Central memory CD4-positive, alpha-beta T cell (primary cell): ENCODE results near the gene B3GLCT.
"Not testable (repeated sequence)": the region's sequence is repeated elsewhere in the genome, so short reads cannot be mapped to it uniquely, and the experiment has no call there.

Experiments used
- DNase-seq: peaks from one replicate; pipeline ENCODE4 v3.0.0; 2022

The B3GLCT gene

DNA sequence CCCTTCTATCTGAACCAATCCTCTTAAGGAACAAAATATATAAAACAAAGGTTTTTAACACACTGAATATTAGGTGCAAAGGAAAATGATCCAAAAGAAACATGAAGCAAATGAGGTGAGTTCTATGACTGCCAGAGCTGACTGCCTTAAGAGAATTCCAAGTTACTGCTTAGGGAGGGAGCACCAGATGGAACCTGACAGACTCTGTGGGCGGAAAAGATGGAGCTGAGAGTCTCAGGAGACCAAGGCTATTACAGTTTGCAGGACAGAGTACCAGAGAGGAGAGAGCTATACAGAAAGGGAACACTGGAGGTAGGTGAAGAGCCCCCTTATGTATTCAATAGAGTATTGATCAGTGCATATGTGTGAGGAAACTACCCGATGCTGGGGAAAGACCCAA lies 87.2 kb downstream of the B3GLCT start:
- DNase-seq, result no peak

DNA sequence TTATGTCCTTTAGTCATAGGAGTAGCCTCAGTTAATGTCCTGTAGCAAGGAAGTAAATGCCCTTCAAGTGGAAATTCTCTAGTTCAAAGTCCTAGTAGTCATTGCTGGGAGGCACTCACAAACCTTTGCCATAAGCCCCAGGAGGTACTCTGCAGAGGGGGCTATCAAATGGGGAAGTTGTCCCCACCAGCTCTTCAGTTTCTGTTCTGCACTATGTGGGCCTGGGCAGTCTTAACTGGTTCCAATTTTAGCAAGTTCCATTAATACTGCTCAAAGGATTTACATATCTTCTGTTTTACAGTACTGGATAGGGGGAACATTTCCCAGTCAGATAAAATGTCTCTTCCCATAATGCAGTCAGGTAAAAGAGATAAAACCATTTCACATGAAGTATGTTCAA lies 101.3 kb downstream of the B3GLCT start:
- DNase-seq, result no peak

DNA sequence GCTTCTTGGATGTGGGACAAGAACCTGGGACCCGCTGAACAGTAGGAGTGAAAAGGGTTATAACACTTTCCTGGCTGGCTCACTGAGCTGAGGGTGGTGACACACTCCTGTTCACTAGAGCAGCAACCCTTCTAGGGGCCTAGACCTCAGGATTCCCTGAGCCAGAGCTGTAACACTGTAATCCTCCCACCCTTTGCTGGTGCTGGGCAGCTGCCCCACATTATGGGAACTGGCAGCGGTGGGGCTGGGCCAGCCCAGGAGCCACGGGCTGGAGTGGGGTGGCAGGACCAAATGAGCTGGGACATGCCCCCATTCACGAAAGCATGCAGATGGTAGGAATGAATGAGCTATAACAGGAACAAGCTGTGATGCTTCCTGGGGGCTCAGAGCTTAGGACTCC lies 110.6 kb downstream of the B3GLCT start:
- DNase-seq, result no peak

DNA sequence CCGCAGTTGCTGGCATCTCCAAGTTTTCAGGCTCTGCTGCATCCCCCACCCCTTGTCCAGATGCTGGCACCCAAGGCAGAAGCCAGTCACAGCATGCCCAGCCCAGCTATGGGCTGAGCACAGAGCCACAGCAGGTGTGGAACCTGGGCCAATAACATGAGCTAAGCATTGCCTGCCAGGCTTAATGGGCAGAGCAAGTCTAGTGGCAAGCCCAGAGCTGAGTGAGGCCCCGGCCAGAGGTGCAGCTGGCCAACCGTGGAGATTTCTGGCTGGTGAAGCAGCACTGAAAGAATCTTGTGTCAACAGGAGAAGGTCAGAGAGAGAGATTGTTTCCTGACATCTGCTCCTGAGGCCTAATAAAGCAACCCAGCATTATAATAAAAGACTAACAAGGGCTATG lies 111.0 kb downstream of the B3GLCT start:
- no peak for DNase-seq

DNA sequence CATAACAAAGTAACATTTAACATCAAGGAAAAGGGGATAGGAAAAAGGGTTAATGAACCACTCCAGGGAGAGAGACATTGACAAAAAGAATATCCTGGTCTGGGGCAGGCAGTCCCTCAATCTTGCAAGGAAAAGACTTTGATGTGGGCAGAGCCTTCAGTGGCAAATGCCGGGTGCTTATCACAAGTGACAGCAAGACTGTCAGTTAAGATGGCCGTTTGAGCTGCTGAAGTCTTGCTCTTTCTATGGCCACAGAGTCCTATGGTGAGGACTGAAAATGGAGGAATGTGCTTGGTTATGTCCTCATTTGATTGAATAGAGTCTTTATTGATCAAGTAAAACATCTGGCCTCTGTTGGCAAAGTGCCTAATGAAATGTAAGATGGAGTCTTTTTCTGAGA lies 112.1 kb downstream of the B3GLCT start:
- no peak for DNase-seq

DNA sequence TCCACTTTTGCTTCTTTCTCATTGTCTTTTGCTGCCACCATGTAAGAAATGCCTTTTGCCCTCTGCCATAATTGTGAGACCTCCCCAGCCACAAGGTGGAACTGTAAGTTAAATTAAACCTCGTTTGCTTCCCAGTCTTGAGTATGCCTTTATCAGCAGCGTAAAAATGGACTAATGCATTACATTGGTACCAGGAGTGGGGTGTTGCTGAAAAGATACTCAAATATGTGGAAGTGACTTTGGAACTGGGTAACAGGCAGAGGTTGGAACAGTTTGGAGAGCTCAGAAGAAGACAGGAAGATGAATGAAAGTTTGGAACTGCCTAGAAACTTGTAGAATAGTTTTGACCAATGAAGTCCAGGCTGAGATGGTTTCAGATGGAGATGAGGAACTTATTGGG lies 115.2 kb downstream of the B3GLCT start:
- no peak for DNase-seq

DNA sequence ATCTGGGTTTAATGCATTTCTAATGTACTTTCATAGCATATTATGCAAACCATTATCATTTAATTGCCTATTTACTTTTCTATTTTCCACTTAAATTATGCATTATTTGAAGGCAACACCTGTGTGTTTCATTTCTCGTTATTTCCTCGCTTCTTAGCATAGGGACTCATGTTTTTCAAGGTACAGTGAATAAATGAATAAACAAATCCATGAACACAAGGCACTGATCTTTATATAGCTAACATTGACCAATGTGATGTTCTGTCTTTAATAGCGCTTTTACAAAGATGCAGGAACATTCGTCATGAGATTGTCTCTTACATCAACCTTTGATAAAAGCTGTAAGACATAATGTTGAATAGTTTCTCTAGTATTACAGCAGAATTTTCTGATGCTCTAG lies 121.2 kb downstream of the B3GLCT start:
- no peak for DNase-seq

DNA sequence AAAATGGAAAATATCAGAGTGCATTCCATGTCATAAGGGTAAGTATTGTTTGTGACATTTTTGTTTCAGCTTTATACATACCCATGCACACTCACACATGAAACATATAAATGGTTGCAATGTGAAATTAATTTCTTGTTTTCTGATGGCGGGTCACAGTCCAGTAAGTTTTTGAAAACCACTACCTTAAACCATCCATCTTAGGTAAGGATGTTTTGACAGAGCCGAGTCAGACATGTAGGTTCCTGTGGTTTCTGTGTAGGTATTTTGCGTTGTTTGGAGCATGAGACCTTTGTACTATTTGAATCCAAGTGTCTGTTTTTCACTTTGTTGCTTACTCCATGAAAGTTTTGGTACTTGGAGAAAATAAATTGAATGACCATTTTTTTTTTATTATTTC lies 121.7 kb downstream of the B3GLCT start:
- no peak for DNase-seq

DNA sequence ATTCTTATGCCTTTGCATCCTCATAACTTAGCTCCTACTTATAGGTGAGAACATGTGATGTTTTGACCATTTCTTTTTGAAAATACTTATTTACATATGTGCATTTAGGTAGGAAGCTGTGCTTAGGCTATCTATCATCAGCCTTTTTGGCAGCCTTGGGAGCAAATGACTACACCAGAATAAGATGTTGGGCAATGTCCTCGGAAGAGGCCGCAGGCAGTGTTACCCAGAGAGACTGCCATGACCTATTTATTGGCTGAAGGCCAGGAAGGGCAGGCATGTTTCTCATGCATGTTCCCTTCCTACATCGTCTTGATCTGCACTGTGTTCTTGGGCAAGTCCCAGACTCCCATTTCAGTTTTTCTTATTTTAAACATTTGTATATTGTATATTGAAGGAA lies 122.3 kb downstream of the B3GLCT start:
- DNase-seq, result no peak

DNA sequence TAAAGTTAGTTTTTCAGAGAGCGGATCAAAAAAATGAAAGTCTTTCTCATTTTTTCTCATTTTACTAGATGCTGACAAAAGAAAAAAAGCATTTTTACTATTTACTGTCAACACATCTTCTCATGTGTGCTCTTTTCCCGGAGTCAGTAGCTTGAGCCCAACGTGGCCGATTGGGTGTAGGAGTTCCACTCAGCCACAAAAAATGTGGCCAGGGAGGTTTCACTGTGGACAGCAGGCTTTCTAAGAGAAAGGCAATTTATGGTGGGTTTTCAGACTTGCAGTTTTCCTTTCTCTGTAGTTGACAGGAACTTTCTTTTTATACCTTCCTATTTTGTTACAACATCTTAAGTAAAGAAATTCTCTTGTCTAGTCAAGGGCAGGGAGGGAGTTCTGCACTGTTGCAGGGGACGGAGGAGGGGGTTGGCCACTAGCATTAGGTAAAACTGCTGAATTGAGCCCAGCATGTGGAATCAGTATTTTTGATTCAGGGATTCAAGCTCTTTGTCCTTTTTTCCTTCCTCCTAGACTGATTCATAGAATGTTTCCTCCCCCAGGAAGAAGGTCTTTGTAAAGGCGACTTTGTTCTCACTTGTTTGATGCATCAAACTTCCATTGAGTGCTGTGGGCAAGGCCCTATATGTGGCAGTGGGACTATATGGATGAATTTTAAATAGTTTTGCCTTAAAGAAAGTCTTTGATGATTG lies 123.1 kb downstream of the B3GLCT start:
- DNase-seq, result no peak

DNA sequence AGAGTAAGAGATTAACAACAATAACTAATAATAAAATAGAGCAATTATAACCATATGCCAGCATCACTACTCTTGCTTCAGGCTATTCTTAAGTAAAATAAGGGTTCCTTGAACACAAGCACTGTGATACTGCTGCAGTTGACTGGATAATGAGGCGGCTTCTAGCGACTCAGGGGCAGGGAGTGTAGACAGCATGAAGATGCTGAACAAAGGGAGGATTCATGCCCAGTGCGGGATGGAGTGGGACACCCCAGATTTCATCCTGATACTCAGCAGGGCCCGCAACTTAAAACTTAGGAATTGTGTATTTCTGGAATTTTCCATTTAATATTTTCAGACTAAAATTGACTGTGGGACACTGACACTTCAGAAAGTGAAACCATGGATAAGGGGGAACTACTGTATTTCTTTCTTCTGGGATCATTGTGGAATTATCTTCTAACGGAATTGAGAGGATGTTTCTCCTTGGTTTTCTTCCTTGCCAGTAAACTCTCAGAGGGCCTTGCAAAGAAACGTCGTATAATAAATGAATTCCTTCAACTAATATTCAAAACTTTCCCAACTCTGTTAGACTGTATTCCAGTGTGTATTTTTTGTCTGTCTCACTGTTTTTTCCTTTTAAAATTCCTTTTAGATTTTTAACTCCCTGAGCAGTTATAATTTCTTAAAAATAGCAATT lies 127.5 kb downstream of the B3GLCT start:
- no peak for DNase-seq

DNA sequence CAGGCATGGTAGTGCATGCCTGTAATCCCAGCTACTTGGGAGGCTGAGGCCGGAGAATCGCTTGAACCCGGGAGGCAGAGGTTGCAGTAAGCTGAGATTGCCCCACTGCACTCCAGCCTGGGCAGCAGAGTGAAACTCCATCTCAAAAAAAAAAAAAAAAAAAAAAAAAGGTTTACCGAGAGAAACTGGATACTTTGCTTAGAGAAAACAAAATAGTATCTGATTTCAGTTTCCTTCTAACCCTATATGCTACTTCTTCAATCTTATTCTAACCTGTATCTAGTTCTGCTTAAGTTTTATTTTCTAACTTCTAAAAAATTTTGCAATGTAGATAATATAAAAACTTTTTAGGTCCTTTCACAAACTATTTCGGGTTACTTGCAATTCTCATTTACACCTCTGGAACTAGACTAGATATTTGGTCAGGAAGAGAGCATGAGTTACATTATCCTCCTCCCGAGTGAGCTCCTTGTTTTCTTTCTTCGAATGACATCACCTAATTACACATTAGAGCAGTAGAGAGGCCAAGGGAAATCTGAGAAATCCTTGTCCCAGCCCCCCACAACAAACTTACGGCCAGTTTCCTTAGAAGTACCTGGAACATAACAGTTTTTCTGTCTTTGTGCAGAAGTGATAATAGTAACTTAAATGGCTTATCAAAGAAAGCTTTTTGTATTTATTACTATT lies 128.9 kb downstream of the B3GLCT start:
- DNase-seq, result no peak

DNA sequence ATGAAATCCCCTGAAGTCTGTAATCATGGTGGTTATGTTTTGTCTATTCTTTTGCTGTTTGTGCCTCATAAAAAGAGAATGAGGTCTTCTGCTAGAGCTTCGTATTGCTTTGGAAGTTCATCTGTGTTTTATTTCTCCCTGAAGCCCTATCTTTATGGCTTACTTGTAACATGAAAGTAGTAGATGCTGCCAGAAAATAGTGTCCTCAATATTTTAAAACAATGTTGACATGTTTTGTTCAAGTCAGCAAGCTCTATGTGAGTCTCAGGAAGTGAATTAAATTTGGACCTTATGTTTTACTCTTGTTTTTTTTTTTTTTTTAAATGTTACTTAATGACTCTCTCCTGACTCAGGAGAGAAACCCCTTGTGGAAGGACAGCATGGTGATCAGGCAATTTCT lies 130.5 kb downstream of the B3GLCT start:
- DNase-seq, result no peak

DNA sequence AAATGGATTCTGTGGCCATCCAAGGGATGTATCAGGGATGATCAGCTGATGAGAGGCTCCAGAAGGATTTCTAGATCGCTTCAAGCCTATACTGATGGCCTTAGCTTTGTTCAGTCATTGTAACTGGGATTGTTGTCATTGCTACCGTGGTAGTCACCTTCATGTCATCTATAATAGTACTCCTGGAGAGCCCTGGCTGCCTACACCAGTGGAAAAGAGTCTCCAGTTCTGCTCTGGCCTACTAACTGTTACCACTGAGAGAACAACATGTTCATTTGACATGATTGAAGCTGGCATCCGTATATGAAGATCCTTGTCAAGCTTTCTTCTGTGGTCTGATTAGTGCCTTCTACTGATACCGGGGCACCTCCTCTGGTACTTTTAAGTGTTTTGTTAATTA lies 131.3 kb downstream of the B3GLCT start:
- no peak for DNase-seq

DNA sequence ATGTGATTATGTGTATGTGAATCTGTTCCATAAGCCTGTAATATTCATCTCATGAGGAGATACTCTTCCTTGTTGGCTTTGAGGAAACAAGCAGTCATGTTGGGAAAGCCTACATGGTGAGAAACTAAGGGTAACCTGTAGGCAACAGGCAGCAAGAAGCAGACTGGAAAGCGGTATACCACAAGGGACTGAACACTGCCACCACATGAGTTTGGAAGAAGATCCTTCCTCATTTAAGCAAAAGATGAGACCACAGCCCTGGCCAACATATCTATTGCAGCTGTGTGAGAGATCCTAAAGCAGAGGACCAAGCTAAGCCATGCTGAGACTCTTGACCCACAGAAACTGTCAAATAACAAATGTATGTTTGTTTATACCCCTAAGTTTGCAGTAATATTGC lies 134.8 kb downstream of the B3GLCT start:
- no peak for DNase-seq

DNA sequence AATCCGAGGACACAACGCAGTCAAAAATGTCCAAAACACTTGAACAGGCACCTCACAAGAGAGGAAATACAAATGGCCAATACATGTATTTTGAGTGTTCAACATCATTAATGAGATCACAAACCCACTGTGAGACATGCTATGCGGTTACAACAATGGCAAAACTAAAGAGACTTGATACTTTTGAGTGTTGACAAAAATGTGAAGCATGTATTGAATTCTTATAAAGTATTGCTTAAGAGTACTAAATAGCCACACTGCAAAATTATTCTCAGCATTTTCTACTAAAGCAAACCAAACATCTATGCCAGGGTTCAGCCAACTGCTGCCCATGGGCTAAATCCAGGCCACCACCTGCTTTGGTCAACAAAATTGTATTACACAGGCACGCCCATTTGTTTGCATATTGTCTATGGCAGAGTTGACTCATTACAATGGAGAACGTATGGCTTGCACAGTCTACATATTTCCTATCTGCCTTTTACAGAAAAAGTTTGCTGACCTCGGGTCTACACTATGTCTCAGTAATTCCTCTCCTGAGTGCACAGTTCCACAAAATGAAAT lies 135.3 kb downstream of the B3GLCT start:
- no peak for DNase-seq

DNA sequence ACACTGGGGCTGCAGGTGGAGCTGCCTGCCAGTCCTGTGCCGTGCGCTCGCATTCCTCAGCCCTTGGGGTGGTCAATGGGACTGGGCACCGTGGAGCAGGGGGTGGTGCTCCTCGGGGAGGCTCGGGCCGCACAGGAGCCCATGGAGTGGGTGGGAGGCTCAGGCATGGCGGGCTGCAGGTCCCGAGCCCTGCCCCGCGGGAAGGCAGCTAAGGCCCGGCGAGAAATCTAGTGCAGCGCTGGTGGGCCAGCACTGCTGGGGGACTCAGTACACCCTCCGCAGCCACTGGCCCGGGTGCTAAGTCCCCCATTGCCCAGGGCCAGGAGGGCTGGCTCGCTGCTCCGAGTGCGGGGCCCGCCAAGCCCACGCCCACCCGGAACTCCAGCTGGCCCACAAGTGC lies 139.8 kb downstream of the B3GLCT start:
- not testable (repeated sequence) for DNase-seq

DNA sequence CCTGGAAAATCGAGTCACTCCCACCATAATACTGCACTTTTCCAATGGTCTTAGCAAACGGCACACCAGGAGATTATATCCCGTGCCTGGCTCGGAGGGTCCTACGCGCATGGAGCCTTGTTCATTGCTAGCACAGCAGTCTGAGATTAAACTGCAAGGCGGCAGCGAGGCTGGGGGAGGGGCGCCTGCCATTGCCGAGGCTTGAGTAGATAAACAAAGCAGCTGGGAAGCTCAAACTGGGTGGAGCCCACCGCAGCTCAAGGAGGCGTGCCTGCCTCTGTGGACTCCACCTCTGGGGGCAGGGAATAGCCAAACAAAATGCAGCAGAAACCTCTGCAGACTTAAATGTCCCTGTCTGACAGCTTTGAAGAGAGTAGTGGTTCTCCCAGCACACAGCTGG lies 141.1 kb downstream of the B3GLCT start:
- DNase-seq, result not testable (repeated sequence)

DNA sequence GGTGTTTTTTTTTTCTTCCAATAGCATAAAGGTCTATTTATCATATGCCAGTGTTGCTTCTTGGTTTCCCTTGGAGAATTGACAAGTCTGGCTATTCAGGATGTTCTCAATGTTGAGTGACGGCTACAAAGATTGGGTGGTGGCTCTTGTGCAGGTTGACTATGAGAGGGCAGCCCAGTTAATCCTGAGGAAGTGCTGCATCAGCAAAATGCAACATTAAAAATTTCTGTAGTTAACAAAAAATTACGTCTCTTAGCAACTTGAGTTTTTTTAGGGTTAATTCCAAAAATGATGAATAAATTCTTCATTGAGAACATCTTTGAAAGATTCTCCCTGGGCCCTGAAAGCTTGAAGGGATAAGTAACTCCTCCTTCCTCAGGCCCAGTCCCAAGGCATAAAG lies 147.1 kb downstream of the B3GLCT start:
- DNase-seq, result no peak

DNA sequence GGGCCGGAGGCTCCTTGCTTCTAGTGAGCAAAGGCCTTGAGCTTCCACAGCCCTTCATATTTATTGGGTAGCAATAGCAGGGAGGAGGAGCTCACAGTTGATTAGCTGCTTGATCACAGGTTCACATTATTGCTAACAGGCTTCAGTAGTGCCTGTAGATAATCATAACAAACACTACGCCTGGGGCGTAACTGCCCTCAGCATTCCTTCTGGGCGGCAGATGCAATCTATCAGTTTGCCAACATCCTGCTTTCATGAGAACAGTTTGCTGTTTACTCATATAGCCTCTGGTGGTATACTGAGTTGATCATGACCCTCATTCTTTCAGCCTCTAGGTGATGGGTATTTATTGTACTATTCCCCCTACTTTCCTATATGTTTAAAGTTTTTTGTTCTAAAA lies 149.4 kb downstream of the B3GLCT start:
- no peak for DNase-seq

DNA sequence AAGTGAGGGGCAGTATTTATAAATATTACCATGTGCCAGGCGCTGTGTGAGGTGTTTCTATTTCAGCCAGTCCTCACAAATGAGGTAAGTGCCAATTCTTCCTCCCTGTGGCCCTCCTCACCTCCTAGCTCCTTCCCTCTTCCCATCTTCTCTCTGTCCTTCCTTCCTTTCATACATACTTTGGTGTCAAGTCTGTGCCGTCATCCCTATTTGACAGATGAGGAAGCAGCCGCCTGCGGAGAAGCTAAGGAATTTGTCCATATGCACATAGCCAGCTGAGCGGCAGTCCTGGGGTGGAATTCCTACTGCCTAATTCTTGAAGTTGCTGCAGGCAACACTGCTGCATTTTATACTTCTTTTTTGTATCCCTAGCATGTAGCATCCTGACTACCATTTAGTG lies 150.8 kb downstream of the B3GLCT start:
- no peak for DNase-seq

DNA sequence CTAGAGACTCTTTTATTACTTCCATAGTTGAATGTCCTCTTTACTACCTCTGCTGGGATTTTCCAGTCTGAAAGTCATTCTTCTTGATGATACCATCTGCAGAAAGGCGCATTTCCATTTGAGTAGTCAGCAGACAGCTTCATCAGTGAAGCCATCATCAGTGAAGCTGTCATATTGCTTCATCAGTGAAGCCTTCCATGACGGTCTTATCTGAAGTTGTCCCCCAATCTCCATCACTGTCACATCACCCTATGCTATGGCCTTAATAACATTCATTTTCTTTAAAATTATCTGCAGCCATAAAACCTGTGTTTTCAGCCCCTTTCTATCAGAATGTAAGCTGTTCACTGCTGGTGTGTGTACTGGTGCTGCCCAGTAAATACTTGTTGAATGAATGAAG lies 151.6 kb downstream of the B3GLCT start:
- DNase-seq, result no peak

DNA sequence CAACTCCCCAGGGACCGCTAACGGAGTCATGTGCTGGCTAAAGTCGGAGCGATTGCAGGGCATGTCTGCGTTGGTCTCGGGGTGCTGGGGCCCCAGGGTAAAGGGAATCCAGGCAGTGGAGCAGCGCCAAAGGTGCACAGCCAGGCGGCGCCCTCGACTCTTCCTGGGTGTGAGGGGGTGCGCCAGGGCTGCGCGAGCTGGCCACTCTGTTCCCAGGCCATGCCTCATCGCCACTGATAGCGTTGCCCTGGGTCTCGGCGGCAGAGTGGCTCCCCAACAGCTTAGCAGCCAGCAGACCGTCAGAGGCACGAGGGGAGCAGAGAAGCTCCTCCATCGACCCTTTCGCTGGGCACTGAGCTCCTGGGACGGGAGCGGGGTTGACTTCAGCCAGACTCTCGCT lies 152.7 kb downstream of the B3GLCT start:
- DNase-seq, result no peak

DNA sequence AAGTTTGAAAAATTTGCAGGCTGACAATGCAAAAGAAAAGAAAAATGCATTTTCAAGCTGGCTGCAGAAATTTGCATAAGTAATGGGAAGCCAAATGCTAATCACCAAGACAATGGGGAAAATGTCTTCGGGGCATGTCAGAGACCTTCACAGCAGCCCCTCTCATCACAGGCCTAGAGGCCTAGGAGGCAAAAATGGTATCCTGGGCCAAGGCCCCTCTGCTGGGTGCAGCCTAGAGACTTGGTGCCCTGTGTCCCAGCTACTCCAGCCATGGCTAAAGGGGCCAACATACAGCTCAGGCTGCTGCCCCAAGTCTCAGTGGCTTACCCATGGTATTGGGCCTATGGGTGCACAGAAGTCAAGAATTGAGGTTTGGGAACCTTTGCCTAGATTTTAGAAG lies 155.2 kb downstream of the B3GLCT start:
- DNase-seq, result no peak
